Brain microvascular endothelial cell (primary cell): ENCODE measurements around the gene UCKL1.

ENCODE experiments used
- DNase-seq: peaks from one replicate; pipeline ENCODE4 v3.0.0-alpha.2; 2020
- H3K27ac ChIP-seq: fragments of 250-450 bp; sonication (Bioruptor Pico); 2 replicates; pipeline ENCODE4 v1.5.1; 2020; ENCODE audit warnings: mild to moderate bottlenecking, moderate library complexity
- H3K27me3 ChIP-seq: fragments of 250-450 bp; sonication (Bioruptor Pico); replicated peaks from 2 replicates; pipeline ENCODE4 v1.5.1; 2020; ENCODE audit warnings: mild to moderate bottlenecking
- H3K36me3 ChIP-seq: fragments of 250-450 bp; sonication (Bioruptor Pico); replicated peaks from 2 replicates; pipeline ENCODE4 v1.5.1; 2020; ENCODE audit warnings: mild to moderate bottlenecking
- H3K4me3 ChIP-seq: 2 replicates; pipeline ENCODE4 v1.5.1; 2011; ENCODE audit warnings: low read depth, mild to moderate bottlenecking, control low read depth, low read length, moderate library complexity
- CTCF ChIP-seq: IDR thresholded peaks from 2 replicates; pipeline ENCODE4 v1.5.1; 2011; ENCODE audit warnings: low read depth, mild to moderate bottlenecking, moderate library complexity, low read length, control low read depth, inconsistent platforms; ENCODE audit errors: missing control alignments
- in situ Hi-C: cut with HindIII; loops from 2 replicates; pipeline ENCODE4 v1.10.0; 2017; ENCODE audit warnings: low sequenced_read_pairs, low pct_ligation_motif_present

UCKL1 gene

GRCh38 chr20:63915471-63915870 lies 40.7 kb downstream of the UCKL1 start:
- Histone ChIP-seq H3K4me3 (no peak overlapping the region), H3K27me3 (no peaks in the 10 kb centered on the region), H3K36me3 (peaks cover 11% of the 10 kb centered on the region), H3K27ac (no peak overlapping the region)
- in situ Hi-C loops: no loop called here
- DNase-seq: no peak
- no peak for TF ChIP-seq CTCF

- Histone ChIP-seq H3K27me3 (no peaks in the 10 kb centered on the region), H3K4me3 (no peak overlapping the region), H3K36me3 (peaks cover 12% of the 10 kb centered on the region), H3K27ac (no peak overlapping the region)
- TF ChIP-seq CTCF: no peak
- in situ Hi-C loops: no loop called here
- DNase-seq: no peak
Measured at GRCh38 chr20:63913768-63914167, 42.4 kb downstream of the UCKL1 start.

DNA sequence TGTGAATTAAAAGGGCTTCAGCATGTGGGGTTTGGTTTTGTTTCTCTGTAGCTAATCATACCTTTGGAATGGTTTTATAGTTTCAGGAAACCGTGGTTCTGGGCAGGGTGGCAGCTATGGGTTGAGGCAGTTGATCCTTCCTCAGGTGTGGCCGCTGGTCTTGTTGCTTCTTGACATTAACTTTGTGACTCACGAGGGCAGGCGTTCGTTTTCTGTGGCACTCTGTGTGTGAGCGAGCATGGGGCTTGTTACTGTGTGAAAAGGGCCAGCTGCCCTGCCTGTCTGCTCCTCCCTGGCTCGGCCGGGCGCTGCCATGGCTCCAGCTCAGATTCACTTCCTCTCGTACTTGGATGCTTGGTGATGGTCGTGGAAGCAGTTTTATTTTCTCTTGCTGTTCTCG lies 45.0 kb downstream of the UCKL1 start:
- DNase-seq: no peak
- H3K27ac ChIP-seq: peak overlapping the region; percentile 21
- in situ Hi-C loops: no loop called here
- no peak overlapping the region for H3K4me3 ChIP-seq
- TF ChIP-seq CTCF: no peak
- H3K36me3 ChIP-seq: peaks cover 4% of the 10 kb centered on the region
- H3K27me3 ChIP-seq: no peaks in the 10 kb centered on the region

DNA sequence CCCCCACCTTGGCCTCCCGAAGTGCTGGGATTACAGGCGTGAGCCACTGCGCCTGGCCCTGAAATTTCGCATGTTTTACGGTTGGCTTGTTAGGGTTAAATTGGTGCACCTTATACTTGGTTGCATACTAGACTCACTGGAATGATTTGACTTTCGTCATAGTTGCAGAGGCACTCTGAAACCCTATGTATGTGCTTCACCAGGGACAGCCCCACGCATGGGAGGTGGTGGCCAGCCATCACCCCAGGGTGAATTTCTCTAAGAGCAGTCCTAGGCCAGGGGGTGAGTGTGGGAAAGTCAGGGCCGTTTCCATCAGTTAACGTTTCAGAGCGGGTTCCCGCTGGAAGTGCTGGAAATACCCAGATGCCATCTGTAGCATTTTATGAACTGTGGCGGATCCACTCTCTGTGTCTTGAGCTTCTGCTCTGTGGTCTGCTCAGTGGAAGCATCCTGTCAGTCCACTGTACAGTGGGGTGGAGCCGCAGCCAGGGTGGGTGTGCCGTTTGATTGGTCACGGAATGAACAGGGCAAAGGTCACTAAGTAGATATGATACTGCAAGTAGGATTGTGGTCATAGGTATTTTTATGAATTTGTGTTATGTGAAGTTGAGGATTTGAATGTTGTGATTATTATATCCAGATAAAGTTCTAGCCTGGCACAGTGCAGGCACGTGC lies 48.1 kb downstream of the UCKL1 start:
- in situ Hi-C loops: no loop called here
- no peaks in the 10 kb centered on the region for H3K27me3 ChIP-seq
- no peak overlapping the region for H3K27ac ChIP-seq
- no peak overlapping the region for H3K4me3 ChIP-seq
- peaks cover 5% of the 10 kb centered on the region for H3K36me3 ChIP-seq
- TF ChIP-seq CTCF: no peak
- no peak for DNase-seq

DNA sequence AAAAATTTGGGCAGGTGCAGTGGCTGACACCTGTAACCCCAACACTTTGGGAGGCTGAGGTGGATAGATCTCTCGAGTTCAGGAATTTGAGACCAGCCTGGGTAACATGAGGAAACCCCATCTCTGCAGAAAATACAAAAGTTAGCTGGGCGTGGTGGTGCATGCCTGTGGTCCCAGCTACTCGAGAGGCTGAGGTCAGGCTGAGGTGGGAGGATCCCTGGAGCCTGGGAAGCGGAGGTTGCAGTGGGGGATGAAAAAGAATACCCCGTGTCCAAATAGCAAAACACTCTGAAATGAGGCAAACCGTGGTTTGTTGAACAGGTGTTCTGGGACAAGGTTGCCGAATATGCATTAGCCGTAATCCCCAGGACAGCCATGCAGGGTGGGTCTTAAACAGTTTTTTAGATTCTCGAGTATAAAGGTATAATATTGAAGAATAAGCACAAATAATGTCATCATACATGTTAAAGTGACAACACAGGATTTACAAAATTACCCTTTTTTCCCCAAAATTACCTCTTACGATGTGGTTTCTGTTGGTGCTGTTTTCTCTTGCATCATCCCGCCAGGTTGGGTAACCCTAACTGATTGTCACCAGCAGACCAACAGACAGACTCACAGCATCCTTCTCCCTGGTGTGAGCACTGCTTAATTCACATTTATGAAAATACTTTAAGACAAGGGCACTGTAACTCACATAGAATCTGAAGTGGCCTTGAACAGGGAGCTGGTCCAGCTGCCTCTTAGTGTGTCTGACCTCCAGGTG lies 52.2 kb downstream of the UCKL1 start:
- in situ Hi-C loops: no loop called here
- Histone ChIP-seq H3K36me3 (peaks cover 3% of the 10 kb centered on the region), H3K4me3 (no peak overlapping the region), H3K27me3 (no peaks in the 10 kb centered on the region), H3K27ac (no peak overlapping the region)
- no peak for TF ChIP-seq CTCF
- DNase-seq: no peak
